NCI-H345 treated with DMSO at 0.1 percent for 48 hours (cell line): ENCODE measurements around the gene SHE.

ENCODE experiments used
- DNase-seq: peaks from one replicate; lab custom pipeline; 2025; ENCODE audit not compliant: unreplicated experiment; lab: John Stamatoyannopoulos, UW

The SHE gene

GRCh38 chr1:154481053-154481452, 21.2 kb downstream of the SHE start:
- no peak for DNase-seq

- peak; percentile 93 for DNase-seq
These were observed 22.3 kb downstream of the SHE start for GRCh38 chr1:154479764-154480421.

GRCh38 chr1:154478639-154479038, 23.6 kb downstream of the SHE start:
- no peak for DNase-seq

- DNase-seq: no peak
These were observed 24.2 kb downstream of the SHE start for GRCh38 chr1:154478013-154478412.

- no peak for DNase-seq
These were observed 25.4 kb downstream of the SHE start for GRCh38 chr1:154476791-154477190.

- no peak for DNase-seq
These were observed 27.4 kb downstream of the SHE start for GRCh38 chr1:154474802-154475201.

- DNase-seq: no peak
These were observed 30.9 kb downstream of the SHE start for GRCh38 chr1:154471304-154471703.

- DNase-seq: no peak
These were observed 32.2 kb downstream of the SHE start for GRCh38 chr1:154469844-154470560.

GRCh38 chr1:154468535-154469250, 33.5 kb downstream of the SHE start:
- DNase-seq: no peak

GRCh38 chr1:154467434-154468102, 34.6 kb downstream of the SHE start:
- no peak for DNase-seq

GRCh38 chr1:154466921-154467417, 35.2 kb downstream of the SHE start:
- no peak for DNase-seq

GRCh38 chr1:154466206-154466605, 36.0 kb downstream of the SHE start:
- DNase-seq: no peak

GRCh38 chr1:154465621-154466195, 36.5 kb downstream of the SHE start:
- no peak for DNase-seq

GRCh38 chr1:154463512-154463990, 38.7 kb downstream of the SHE start:
- DNase-seq: no peak

GRCh38 chr1:154460695-154461260, 41.4 kb downstream of the SHE start:
- DNase-seq: no peak

- no peak for DNase-seq
These were observed 43.1 kb downstream of the SHE start for GRCh38 chr1:154459080-154459479.

- no peak for DNase-seq
These were observed 45.6 kb downstream of the SHE start for GRCh38 chr1:154456631-154457030.

- no peak for DNase-seq
These were observed 47.7 kb downstream of the SHE start for GRCh38 chr1:154454386-154455120.

GRCh38 chr1:154453574-154454352, 48.4 kb downstream of the SHE start:
- no peak for DNase-seq
